Left renal cortex interstitium (tissue), 4 donors: ENCODE data around the gene MET. TPM values are rescaled to one million over a fixed set of nuclear protein-coding genes. Genes with fewer than 3 reads are reported as not detected.

Source experiments
- DNase-seq, 4 donors: peaks; one replicate each; pipeline ENCODE4 v3.0.0-alpha.2; 2013; ENCODE audit warnings: low read depth in 4 of 4, low spot score in 2 of 4, missing footprints in 1 of 4
- polyA plus RNA-seq, 4 donors: library from polyadenylated mRNA; unstranded; fragments of 120-200 nt; gene quantifications; one replicate each; pipeline ENCODE4 v1.2.1, GENCODE V29; 2013; ENCODE audit not compliant: insufficient read length in 4 of 4

MET gene
- polyA plus RNA-seq, 4 donors, result 35.2 to 46.0 (median 38.6) TPM

DNA sequence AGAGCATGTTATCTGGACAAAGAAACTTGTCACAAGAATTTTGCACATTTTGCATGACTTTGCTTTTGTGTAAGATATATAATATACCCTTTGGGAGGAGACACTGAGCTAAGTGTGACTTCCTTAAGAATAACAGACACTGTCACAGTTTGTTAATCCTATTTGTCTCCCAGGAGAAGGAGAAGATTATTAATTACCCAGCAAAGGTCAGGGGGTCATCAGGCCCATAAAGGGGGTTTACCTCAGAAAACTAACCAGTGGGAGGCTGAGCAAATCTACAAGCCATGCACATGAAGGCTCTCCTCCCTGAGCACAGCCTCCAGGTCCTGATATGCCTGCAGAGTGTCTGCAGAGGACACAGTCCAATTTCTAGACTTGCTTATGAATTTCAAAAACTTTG, 10.1 kb upstream of the MET start:
- peak in 1 of 4 donors; percentile 45 for DNase-seq

DNA sequence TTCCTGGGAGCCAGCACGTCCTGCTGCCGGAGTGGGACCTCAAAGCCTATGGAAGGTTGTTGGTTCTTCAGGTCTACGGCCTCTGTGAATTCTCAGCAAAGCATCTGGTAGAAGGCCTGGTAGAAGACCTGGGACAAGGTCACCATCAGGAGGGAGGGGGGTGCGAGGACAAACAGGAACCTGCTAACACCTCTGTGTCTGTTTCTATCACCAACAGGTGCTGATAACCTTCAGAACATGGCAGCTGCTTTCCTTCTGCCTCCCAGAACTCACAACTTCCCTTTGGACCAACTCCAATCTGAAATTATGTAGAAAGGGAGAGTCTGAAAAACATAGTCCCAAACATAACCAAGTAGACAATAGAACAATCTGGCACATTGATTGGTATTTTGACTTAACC, 8.3 kb upstream of the MET start:
- DNase-seq, result no peak

- DNase-seq, result no peak
Observed at GRCh38 chr7:116665332-116665996, 6.5 kb upstream of the MET start.

DNA sequence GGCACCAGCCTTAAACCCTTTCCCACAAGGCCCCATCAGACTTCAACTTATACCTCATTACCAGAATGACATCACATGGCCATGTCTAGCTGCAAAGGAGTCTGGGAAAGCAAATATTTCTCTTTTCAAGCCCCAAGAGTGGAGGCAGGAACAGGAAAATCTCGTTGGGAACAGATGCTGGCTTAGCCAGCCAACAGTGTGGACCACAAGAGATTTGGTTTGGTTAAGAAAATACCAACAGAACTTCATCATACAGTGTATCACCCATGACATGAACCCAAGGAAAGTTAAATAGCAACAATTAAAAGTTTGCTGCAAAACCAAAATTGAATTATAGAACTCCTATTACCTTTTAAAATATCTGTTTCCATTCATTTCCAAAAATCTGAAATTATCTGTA, 2.2 kb upstream of the MET start:
- no peak for DNase-seq

- no peak for DNase-seq
Observed at GRCh38 chr7:116670409-116671015, 1.5 kb upstream of the MET start.

DNA sequence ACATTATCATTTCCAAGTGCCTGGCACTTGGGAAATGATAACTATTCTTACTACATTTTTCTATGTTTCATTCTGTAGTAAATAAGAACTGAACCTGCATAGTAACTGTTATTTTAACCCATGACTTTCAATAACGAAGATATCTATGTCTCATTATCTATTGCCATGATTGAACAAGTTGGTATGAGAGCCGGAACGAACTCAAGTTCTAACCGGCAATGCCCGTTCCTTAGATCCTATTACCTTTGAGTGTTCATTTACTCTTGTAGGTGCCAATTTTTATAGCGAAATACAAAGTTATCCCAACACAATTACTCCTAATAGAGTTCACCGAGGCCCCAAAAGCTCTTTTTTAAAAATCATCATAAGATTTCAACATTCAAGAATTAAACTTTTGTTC, 885 bp upstream of the MET start:
- DNase-seq, result no peak

- peak in 2 of 4 donors; percentile 24 to 45 for DNase-seq
Observed at GRCh38 chr7:116672596-116673456, 830 bp downstream of the MET start.

DNA sequence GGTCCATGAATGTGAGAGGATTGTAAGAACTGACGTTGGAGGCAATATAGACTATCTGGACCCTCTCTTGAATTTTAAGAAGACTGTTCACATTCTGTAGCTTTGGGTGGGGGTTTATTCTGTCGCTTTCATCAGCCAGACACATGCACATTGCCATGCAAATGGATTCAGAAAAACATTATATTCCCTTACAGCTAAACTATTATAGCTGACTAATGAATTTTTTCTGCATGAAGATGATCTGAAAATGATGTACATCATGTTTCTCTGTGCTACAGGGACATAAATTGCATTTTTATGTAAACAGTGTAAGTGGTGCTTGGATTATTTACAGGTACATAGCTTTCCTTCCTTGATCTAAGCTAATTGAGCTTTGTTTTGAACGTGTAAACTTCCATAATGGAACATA, 1.5 kb downstream of the MET start:
- DNase-seq, result no peak

- DNase-seq, result no peak
Observed at GRCh38 chr7:116674508-116675173, 2.6 kb downstream of the MET start.

DNA sequence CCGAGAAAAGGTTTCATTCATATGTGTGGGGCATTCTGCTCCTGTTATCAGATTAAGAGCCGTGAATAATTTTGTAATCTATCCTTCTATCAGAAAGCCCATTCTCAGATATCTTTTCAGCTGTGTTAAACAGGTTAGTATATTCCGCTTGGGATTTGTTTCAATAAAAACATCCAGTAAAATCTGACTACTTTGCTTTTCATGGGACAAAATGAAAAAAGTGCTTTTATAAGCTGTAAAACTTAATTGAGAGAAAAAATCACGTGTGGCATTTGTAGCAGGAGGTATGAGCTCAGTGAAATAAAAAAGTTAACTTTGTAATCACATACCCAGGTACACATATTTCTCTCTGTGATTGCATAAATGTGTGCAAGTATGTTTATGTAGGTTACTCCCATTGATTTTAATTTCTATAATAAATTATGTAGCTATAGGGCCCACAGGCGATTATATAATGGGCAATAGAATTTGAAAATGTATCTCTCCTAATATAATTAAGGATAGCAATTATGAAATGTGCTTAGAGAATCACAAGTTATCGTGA, 3.9 kb downstream of the MET start:
- no peak for DNase-seq

DNA sequence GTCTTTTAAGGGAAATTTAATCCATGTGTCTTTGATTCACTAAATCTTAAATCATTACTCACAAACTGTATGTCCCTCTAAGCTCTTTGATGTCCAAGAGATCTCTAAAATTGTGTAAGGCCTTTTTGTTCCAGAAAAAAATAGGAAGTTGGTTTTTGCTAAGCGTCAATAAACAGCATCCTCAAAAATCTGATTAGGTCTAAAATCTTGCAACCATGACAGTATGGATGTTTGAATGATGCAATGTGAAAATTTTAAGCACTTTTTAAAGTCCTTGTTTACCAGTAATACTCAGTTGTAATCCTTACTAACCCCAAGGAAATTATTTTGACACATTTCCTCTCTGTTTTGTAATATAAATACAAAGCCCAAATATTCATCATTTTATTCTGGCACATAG, 6.8 kb downstream of the MET start:
- no peak for DNase-seq

DNA sequence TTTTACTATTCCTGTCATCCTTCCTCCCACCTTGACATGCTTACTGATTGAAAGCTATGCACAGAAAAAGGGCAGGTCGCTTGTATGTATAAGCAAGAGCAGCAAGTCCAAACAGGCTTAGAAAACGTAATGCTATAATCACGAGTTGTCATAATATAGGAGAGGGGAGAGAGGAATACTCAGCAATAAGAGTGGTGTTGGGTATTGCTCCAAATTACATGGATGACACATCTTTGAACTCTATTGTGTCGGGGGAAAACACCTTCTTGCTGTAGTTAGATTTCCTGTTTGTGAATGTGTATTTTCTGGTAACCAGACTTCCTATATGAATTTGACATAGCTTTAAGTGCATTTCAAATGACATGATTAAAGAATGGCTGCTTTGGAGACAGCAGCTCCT, 7.5 kb downstream of the MET start:
- no peak for DNase-seq

DNA sequence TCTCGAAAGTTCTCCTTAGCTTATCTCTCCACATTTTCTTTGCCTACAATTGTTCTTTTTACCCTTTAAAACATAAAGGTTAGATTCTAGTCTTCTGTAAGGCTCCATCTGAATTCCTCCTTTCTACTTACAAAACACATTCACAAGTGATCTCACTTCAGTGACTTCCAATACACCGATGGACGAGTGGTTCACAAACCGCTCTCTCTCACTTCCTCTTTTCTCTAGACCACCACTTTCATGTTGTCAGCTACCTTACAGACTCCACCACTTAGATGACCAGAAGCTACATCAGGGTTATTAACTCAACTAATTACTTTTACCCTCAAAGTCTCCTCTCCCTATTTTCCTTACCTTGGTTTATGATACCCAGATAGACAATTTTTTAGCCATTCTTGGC, 11.8 kb downstream of the MET start:
- no peak for DNase-seq

DNA sequence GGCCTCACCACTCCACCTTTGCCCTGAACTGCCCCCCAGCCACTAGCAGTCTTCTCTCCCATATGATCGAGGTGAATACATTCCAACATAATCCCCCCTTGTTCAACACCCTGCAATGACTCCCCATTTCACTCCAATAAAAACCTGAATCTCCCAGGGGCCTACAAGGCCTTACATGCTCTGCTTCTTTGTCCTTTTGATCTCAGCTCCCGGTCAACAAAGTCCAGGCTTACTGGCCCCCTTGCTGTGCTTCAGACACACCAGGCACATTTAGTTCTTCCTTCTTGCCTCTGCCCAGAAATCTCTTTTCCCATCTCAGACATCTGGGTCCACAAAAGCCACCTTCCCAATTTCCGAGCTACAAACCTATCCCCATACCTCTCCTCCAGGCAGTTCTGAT, 14.0 kb downstream of the MET start:
- no peak for DNase-seq

- DNase-seq, result no peak
Observed at GRCh38 chr7:116686812-116687419, 14.9 kb downstream of the MET start.

DNA sequence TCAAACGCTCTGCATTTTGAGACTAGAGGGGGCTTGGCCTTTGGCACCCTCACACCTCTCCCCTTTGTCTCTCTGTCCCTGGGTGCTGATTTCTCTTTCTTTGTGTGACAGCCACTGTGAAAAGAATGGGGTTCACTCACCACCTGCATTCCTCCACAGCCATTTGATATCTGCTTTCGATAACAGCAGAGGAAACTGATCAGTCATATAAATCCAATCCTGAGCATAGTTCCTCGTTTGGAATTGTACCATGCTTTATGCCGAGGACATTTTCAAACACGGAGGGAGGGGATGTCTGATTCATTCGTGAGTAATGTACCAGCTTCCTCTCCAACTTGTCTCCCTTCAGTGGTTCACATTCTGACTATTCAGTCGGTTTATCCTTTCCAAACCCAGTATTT, 15.8 kb downstream of the MET start:
- no peak for DNase-seq

DNA sequence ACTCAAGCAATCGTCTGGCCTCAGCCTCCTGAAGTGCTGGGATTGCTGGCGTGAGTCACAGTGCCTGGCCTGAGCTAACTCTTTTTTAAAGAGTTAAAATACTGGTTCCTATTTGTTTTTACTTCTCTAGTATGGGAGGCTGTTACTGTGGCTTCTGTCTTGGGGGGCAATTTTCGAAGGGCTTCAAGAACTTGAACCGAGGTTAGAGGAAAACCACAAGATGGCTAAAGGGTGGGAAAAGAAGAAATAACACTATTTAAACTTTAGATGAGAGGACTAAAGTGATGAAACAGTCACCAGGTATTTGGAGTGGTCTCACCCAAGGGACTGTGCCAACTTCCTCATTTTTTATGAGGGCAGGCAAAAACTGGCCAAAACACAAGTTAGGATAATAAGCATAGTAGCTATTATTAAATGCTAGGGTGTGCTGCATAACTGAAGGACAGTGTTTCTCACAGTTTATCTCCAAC, 17.8 kb downstream of the MET start:
- DNase-seq, result no peak

- DNase-seq, result no peak
Observed at GRCh38 chr7:116691664-116692063, 19.7 kb downstream of the MET start.

DNA sequence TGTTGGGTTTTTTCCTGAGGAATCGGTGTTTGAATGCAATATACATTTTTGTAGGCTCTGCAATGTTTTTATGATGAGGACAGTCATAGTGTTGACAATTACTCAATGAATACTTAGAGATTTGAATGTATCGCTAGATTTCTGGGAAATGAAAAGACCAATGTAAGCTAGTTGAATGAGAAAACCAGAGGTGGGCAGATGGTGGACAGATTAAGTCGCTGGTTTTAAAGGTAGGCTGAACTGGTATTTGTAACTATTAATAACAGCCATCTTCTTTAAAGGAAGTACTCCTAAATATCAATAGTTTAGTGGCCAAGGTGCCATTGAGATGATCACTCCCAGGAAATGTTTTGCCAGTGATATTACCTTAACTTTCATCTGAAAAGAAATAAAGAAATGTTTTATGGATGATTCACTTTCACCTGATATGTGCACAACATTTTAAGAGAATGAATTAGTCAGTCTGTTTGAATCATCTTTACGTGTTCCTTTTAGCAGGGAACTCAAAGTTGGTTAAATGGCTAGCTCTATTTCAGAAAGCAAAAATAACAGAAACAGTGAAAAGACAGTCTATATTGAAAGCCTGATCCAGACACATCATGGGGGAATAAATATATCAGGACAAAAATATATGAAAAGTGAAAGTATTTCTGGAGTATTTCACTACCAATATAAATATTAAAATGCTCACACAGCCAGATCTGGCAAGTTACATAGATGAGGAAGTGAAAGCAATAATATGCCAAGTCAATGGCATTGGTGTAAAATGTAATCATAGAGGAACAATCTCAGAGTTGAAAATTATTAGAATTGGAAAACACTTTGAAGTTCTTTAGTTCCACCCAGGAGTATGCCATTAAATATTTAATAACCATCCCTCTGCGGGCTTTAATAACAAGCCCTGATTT, 20.7 kb downstream of the MET start:
- DNase-seq, result no peak
